Medulla oblongata (tissue), 1 donor: Measurements from ENCODE around the gene OR4C13.
"Not testable (repeated sequence)": the region's sequence is repeated elsewhere in the genome, so short reads cannot be mapped to it uniquely, and the experiment has no call there.

ENCODE experiments used
- DNase-seq: peaks from one replicate; pipeline ENCODE4 v3.0.0-alpha.2; 2015; ENCODE audit errors: extremely low spot score

Gene OR4C13

DNA sequence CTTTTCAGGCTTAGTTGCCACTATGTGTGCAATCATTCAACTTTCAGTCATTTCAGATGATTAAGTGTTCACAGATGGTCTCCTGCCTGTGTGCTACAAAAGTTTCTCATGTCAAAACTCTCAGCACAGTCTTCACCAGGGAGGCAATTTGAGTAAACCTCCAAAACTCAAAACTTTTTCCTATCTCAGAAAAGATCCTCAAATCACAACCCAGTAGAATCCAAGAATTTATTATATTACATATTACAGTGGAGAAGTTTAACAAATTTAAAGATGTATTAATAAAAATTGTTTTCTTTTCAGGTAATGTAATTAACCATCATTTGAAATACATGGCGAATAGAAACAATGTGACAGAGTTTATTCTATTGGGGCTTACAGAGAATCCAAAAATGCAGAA lies at the start of gene OR4C13:
Gene OR4C13, plus strand, starts transcription at position 301 of the 400 bp plus-strand sequence. Its CDS starts 32 bp downstream, at position 333.
- DNase-seq = no peak

DNA sequence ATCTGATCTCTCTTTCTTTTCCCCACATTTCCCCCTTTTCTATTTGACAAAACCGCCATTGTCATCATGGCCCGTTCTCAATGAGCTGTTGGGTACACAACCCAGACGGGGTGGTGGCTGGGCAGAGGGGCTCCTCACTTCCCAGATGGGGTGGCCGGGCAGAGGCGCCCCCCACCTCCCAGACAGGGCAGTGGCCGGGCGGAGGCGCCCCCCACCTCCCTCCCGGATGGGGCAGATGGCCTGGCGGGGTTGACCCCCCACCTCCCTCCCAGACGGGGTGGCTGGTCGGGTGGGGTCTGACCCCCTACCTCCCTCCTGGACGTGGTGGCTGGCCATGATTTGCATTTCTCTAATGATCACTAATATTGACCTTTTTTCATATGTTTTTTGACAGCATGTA lies 40.7 kb upstream of the OR4C13 start:
- DNase-seq = not testable (repeated sequence)

- not testable (repeated sequence) for DNase-seq
These were observed 3.5 kb upstream of the OR4C13 start for GRCh38 chr11:49948701-49949100.

DNA sequence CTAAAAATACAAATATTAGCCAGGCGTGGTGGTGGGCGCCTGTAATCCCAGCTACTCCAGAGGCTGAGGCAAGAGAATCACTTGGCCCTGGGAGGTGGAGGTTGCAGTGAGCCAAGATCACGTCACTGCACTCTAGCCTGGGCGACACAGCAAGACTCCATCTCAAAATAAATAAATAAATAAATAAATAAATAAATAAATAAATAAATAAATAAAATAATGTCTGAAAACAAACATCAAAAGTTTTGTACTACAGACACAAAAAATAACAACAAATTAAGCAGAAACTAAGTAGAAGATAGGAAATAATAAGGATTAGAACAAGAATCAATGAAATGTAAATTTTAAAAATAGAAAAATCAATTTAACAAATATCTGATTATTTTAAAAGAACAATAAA lies 21.2 kb downstream of the OR4C13 start:
- DNase-seq = not testable (repeated sequence)

DNA sequence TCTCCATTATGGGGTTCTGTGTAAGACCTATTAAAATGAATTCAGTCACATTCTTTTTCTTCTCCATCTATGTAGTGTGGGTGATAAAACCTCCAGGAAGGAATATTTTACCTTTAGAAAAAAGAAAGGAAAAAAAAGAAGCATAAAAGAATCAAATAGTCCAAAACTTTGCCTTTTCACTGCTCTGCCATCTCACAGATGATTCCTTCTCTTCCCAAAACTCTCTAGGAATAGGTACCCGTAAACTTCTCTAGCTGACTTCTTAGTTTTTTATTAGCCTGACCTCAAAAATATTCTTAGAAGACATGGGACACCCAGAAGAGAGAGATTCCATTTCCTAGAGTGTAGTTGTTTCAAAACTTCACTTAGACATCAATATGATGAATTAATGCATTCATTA lies 30.2 kb downstream of the OR4C13 start, which contains the start of gene OR4C12:
Gene OR4C12, minus strand, starts transcription at position 101 of the 400 bp plus-strand sequence. Its CDS starts 34 bp downstream, at position 67.
- not testable (repeated sequence) for DNase-seq

GRCh38 chr11:49995565-49995964 lies 43.4 kb downstream of the OR4C13 start:
- DNase-seq = peak; percentile 81
